GM18507 (cell line): ENCODE data around the gene SLC1A4.

Experiments used
- DNase-seq: peaks from one replicate; pipeline ENCODE4 v3.0.0; 2011; ENCODE audit warnings: low read depth; ENCODE audit not compliant: insufficient read length; ENCODE audit errors: extremely low spot score
- FAIRE-seq: peaks from 2 replicates; lab custom pipeline; 2011; peaks lifted over from hg19 to GRCh38; lab: Jason Lieb, UNC

SLC1A4 gene

GRCh38 chr2:64989126-64989981 is at the start of gene SLC1A4:
Gene SLC1A4, plus strand, starts transcription at chr2:64989399. Its CDS starts 245 bp downstream, at chr2:64989644.
- DNase-seq (peak; percentile 80), FAIRE-seq (peak; percentile 76)

DNA sequence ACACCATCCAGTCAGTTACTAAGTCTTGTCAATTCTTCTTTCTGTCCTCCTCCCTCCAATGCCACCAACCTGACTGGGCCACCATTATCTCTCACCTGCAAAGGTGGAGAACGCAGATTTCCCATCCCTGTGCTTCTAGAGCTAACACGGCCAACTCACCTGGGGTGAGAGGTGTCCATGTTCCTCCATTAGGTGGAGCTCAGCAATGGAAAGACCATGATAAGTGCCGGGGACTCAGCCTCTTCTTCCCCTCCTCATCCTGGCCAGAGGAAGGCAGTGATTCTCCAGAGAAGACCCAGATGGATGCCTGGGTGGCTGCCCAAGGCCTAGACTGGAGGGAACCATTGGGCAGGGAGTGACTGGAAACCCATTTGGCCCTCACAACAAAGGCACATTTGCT is 48.1 kb upstream of the SLC1A4 start:
- DNase-seq: no peak
- no peak for FAIRE-seq

GRCh38 chr2:64941801-64942200 is 47.4 kb upstream of the SLC1A4 start:
- FAIRE-seq (no peak), DNase-seq (no peak)

DNA sequence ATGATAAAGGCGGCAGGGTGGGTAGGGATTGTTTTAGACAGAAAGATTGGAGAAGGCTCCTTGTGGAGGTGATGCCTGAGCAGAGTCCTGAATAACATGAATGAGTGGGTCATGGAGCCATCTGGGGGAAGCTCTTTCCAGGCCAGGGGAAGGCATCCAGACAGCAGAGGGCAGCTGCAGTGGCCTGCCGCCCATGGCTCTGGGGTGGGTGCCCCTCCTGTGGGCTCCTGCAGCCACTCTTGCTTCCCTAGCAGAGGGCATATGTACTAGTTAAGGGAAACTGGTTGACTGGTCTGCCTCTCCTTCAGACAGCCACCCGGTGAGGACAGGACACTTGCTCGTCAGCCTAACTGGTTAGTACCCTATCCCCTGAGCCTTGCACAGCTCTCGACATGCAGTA is 46.5 kb upstream of the SLC1A4 start:
- FAIRE-seq (no peak), DNase-seq (no peak)

- DNase-seq: no peak
- FAIRE-seq: no peak
Observed at GRCh38 chr2:64943387-64944150, 45.6 kb upstream of the SLC1A4 start.

DNA sequence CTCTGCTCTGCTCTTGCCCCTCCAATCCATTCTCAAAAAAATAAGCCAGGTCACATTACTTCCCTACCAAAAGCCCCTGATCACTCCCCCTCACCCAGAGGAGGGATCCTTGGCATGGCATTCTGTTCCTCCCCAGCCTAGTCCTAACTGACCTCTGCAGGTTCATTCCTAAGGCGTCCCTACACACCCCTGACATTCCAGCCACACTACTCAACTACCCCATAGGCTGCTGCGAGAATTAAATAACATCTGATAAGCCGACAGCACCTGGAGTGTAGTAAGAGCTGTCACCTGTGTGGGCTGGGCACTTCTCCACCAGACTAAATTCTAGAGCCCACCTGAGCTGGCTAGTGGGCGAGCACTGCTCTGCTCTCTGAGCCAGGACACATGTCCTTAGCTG is 44.7 kb upstream of the SLC1A4 start:
- no peak for DNase-seq
- FAIRE-seq: no peak

- DNase-seq: peak; percentile 73
- FAIRE-seq: peak; percentile 98
Observed at GRCh38 chr2:64945973-64946768, 43.0 kb upstream of the SLC1A4 start.

DNA sequence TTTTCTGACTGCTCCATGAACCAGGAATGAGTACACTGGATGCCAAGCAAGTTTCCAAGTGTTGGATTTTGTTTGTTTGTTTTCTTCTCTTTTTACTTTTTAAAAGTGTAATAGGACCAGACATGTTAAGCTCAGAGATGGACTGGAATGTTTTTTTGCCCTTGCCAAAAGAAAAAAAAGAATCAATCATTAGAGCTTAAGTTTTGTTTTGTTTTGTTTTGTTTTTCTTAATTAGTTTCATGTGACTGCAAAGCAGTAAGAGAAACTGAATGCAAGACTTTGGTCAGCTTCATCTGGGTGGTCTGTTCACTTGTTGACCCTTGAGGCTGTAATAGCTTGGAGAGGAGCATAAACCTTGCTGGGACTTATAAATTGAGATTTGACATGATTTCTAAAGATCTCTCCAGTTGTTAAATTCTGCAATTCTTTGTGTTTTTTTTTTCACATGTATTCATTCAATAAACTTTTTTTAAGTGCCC is 42.4 kb upstream of the SLC1A4 start:
- no peak for FAIRE-seq
- no peak for DNase-seq

DNA sequence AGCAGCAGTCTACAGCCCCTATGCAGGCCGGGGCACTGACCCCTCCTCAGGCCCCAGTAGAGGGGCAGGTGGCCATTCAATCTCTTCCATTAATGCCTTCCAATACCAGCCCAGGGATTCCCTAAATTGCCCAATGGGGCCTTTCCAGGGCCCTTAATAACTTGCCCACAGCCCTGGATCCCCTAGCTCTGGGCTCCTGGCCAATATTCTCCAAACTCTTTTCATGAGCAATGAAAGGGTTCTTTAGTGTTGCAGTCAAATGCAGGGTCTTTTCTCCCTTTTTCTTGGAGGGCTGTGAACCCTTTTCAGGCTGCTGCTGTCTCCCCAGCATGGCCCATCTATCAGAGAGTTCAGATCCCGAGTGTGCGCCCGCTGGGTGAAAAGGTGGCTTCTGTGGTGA is 41.3 kb upstream of the SLC1A4 start:
- no peak for DNase-seq
- no peak for FAIRE-seq

DNA sequence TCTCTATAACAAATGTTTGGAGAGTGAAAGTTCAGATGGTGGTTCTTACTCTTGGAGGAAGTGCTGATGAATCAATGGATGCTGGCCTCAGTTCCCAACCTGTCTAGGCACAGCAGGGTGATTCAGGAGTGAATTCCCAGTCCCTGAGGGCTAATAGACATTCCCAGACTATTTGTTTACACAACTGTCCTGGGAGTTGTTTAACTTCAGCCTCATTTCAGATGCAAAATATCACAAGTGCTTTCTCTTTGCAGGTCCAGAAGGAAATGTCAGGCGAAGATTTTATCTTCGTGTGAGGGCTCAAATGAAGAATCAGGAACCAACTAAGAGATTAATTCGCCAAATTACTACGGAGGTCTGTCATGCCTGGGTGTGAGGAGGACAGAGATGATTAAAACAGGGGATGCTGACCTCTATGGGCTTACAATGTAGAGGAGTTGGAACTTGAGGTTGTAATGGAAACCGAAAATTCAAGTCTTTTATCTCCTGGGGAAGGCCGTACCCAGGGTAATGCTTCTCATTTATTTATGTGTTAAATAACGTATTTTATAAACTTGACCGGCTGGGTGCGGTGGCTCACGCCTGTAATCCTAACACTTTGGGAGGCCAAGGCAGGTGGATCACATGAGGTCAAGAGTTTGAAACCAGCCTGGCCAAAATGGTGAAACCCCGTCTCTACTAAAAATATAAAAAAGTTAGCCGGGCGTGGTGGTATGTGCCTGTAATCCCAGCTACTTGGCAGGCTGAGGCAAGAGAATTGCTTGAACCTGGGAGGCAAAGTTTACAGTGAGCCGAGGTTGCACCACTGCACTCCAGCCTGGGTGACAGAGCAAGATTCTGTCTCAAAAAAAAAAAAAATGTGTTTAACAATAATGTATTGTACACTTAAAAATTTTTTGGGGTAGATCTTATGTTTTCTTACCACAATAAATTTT is 38.7 kb upstream of the SLC1A4 start:
- FAIRE-seq (peak; percentile 49), DNase-seq (no peak)

DNA sequence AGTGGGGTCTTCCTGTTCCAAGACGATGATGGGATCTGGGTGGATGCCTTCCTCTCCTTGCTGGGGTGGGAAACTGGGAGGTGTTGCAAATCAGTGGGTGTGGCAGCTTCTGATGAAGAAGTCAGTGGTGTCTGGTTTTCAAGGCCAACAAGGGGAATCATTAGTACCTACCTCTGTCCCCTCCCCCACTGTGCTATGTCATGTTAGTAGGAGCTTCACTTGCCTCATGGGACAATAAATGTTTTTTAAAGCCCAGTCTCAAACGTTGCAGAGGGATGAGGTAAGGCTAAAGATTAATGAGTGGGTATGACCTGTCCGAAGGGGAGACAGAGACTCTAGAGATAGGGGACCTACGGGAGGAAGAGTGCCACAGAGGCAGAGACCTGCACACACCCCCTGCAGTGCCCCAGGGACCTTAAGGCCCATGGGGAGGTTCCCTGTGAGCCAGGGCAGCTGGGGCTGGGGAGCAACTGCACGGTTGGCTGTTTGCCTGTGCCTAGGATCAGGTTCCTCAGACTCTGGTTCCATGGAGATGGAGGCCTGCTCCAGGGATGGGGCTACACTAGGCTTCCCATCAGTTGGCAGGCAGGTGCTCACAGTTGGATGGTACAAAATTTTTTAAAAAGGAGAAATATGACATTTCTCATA is 37.8 kb upstream of the SLC1A4 start:
- DNase-seq: no peak
- no peak for FAIRE-seq

GRCh38 chr2:64952096-64952495 is 37.1 kb upstream of the SLC1A4 start:
- FAIRE-seq (no peak), DNase-seq (no peak)

DNA sequence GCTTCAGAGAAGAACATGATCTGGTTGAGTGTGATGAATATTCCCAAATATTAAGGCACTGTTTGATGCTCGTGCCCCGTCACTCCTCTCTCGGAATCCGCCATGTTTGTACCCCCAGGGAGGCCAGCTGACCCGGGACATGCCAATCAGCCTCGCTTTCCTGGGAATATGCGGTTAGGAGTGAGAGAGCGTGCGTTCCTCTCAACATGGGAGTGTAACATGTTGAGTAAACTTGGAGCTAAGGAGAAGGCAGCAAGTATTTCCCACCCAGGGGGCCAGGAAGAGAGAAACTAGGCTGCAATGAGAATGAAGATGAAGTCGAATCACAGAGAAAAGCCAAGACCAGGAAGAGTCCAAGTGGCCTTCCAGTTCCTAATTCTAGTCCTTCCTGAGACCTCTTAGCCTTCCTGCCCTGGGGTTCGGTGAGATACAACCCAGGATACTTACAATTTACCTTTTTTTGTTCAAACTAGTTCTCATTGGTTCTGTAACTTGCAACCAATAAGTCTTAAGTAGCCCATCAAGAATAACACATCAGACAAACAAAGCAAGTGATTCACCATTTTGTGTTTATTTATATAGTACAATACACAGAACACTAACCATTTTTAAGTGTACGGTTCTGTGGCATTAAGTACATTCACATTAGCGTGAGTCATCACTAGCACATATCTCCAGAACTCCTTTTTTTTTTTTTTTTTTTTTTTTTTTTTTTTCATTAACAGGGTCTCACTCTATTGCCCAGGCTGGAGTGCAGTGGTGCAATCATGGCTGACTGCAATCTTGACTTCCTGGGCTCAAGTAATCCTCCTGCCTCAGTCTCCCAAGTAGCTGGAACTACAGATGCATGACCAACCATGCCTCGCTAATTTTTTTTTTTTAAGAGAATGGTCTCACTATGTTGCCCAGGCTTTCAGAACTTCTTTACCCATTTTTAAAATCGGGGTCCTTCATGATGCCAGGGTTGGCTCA is 36.4 kb upstream of the SLC1A4 start:
- no peak for DNase-seq
- FAIRE-seq: no peak

- DNase-seq (no peak), FAIRE-seq (no peak)
Observed at GRCh38 chr2:64955467-64955866, 33.7 kb upstream of the SLC1A4 start.

- DNase-seq (no peak), FAIRE-seq (no peak)
Observed at GRCh38 chr2:64957109-64957903, 31.9 kb upstream of the SLC1A4 start.

GRCh38 chr2:64958556-64958955 is 30.6 kb upstream of the SLC1A4 start:
- DNase-seq (no peak), FAIRE-seq (no peak)

GRCh38 chr2:64960819-64961218 is 28.4 kb upstream of the SLC1A4 start:
- FAIRE-seq: no peak
- DNase-seq: no peak
